ENCODE data around the gene TJP1. TPM values are rescaled to one million over a fixed set of nuclear protein-coding genes. Genes with fewer than 3 reads are reported as not detected.
"Not testable (repeated sequence)": the region's sequence is repeated elsewhere in the genome, so short reads cannot be mapped to it uniquely, and the experiment has no call there.

TJP1 gene
- total and polyA plus RNA-seq, 12 donors: 15.0 to 68.3 (median 50.1) TPM

DNA sequence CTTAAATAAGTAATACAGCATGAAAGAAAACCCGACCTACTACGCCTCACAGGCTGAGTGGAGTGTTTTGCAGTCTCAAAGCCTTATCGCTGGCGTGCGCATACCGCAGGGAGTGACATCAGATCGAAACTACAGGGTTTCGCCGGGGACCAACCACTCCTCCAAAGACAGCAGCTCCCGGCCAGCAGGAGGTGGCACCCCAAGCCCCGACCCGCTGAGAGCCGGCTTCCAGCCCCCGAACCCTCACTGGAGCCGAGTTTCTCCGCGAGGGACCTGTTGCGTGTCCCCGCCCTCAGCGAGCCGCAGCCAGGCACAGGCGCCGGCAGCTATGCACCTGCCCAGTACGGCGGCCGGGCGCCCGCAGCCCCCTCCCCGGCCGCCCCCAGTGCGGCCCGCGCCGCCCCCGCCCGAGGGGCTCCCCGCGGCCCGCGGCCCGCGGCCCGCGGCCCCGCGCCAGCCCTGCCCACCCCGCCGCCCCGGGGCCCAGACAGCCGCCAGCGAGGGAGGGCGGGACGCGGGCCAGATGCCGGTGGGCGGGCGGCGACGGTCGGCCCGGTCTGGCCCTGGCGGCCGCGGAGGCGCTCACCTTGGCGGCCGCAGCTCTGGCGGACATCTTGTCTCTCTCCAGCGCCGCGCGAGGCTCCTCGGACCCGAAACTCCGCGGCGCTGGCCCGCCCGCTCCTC, 710 bp downstream of the TJP1 start:
- intact Hi-C loops (cut with DNase I): loop anchor here in 1 of 2 donors (10.0 kb wide), 2 partner anchors 53 to 77 kb away; no protein-coding TSS in a partner anchor
- peak; percentile 74 to 89 (median 82) for DNase-seq
- Histone ChIP-seq H3K27ac (peak overlapping the region; percentile 60 to 99 (median 97)), H3K9me3 (replicated peaks in 1 of 3) (no peaks in the 10 kb centered on the region), H3K36me3 (replicated peaks in 1 of 2) (no peaks in the 10 kb centered on the region), H3K27me3 (no peaks in the 10 kb centered on the region), H3K4me3 (peak overlapping the region; percentile 48 to 98 (median 89)), H3K4me1 (replicated peaks in 1 of 2) (peaks cover 0 to 23% of the 10 kb centered on the region in 2 donors)
- TF ChIP-seq POLR2A (IDR thresholded peaks at IDR 0.05) (peak; percentile 40 to 83), CTCF (IDR thresholded peaks at IDR 0.05) (peak in 2 of 6 experiments; percentile 21 to 38)
- 0 to 2% (median 1%) methylated on average over 16 to 79 of the region's 79 CpGs for WGBS, 4 donors

- Histone ChIP-seq H3K4me1 (replicated peaks in 1 of 2) (peaks cover 7 to 29% of the 10 kb centered on the region in 2 donors), H3K9me3 (replicated peaks in 1 of 3) (no peaks in the 10 kb centered on the region), H3K4me3 (peak overlapping the region in 2 of 4 donors; percentile 29 to 90), H3K27me3 (no peaks in the 10 kb centered on the region), H3K27ac (peak overlapping the region in 4 of 5 donors; percentile 84 to 99 (median 96)), H3K36me3 (replicated peaks in 1 of 2) (no peaks in the 10 kb centered on the region)
- DNase-seq: no peak
- TF ChIP-seq POLR2A (IDR thresholded peaks at IDR 0.05) (no peak), CTCF (IDR thresholded peaks at IDR 0.05) (no peak)
- intact Hi-C loops (cut with DNase I): loop anchor here in 1 of 2 donors (10.0 kb wide), 2 partner anchors 54 to 76 kb away; no protein-coding TSS in a partner anchor
- 16 to 23% (median 21%) methylated on average over 9 of the region's 9 CpGs for WGBS, 4 donors
Measured at GRCh38 chr15:29820394-29821154, 1.7 kb downstream of the TJP1 start.

- Histone ChIP-seq H3K36me3 (replicated peaks in 1 of 2) (no peaks in the 10 kb centered on the region), H3K4me1 (replicated peaks in 1 of 2) (peaks cover 13 to 35% of the 10 kb centered on the region in 2 donors), H3K9me3 (replicated peaks in 1 of 3) (no peaks in the 10 kb centered on the region), H3K27me3 (no peaks in the 10 kb centered on the region), H3K4me3 (peak overlapping the region in 1 of 4 donors; percentile 90), H3K27ac (no peak overlapping the region)
- TF ChIP-seq POLR2A (IDR thresholded peaks at IDR 0.05) (no peak), CTCF (IDR thresholded peaks at IDR 0.05) (no peak)
- intact Hi-C loops (cut with DNase I): loop anchor here in 1 of 2 donors (10.0 kb wide), 2 partner anchors 55 to 75 kb away; no protein-coding TSS in a partner anchor
- 27 to 54% (median 43%) methylated on average over 4 of the region's 4 CpGs for WGBS, 4 donors
- DNase-seq: no peak
Measured at GRCh38 chr15:29819979-29820378, 2.3 kb downstream of the TJP1 start.

DNA sequence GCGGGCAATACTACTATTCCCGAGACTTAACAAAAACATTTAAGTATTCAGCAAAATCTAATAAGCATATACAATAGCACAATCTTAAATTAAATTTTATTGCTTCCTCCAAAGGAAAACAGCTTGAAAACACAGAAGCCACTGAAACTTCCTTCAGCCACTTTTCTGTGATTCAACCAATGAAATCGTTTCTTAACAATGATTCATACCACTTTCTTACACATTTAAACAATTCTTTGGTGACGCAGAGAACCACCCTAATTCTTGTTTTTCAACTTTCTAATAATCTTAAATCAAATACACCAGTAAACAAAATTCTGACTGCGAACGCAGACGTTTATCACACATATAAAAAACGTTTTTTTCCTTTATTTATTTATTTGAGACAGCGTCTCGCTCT, 4.1 kb downstream of the TJP1 start:
- no peak for DNase-seq
- H3K4me3 ChIP-seq: no peak overlapping the region
- intact Hi-C loops (cut with DNase I): no loop called here
- peaks cover 13 to 41% of the 10 kb centered on the region in 2 donors for H3K4me1 ChIP-seq (replicated peaks in 1 of 2)
- H3K27ac ChIP-seq: no peak overlapping the region
- whole genome bisulfite sequencing, 4 donors: 85 to 88% (median 87%) methylated on average over 10 of the region's 10 CpGs
- H3K36me3 ChIP-seq (replicated peaks in 1 of 2): no peaks in the 10 kb centered on the region
- TF ChIP-seq CTCF (IDR thresholded peaks at IDR 0.05): no peak
- no peak for TF ChIP-seq POLR2A (IDR thresholded peaks at IDR 0.05)
- no peaks in the 10 kb centered on the region for H3K9me3 ChIP-seq (replicated peaks in 1 of 3)
- no peaks in the 10 kb centered on the region for H3K27me3 ChIP-seq

GRCh38 chr15:29817455-29817854, 4.8 kb downstream of the TJP1 start:
- H3K27ac ChIP-seq; H3K9me3 ChIP-seq (replicated peaks in 1 of 3); intact Hi-C loops (cut with DNase I); H3K36me3 ChIP-seq (replicated peaks in 1 of 2); H3K4me3 ChIP-seq; DNase-seq; H3K27me3 ChIP-seq: not testable (repeated sequence)
- H3K4me1 ChIP-seq (replicated peaks in 1 of 2): peaks cover 13 to 48% of the 10 kb centered on the region in 2 donors
- 91 to 98% (median 94%) methylated on average over 3 of the region's 3 CpGs for WGBS, 4 donors
